ENCODE measurements around the gene TNK2. TPM values are rescaled to one million over a fixed set of nuclear protein-coding genes. Genes with fewer than 3 reads are reported as not detected.
"Not testable (repeated sequence)": the region's sequence is repeated elsewhere in the genome, so short reads cannot be mapped to it uniquely, and the experiment has no call there.

The TNK2 gene
- total RNA-seq, 2 experiments from 2014 or later, result 43.6 to 92.1 TPM

DNA sequence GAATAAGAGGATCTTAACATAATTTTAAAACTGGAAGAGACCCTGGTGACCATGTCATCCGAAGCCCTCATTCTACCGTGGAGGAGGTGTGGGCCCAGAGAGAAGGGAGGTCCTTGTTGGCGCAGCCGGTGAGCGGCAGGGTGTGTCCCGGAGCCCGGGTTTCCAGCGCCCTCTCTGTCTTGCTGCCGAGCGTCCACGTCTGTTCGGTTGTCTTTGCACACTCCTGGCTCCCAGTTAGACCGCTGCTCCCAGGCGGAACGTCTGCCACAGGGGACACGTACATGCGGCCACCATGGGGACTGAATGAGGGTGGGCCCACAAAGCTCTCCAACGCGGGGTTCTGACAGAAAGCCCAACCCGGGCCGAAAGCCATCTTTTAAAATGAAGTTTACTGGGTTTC, 90.0 kb downstream of the TNK2 start:
- peaks cover 5% of the 10 kb centered on the region; the same call in 1 of the 2 replicates for H3K9me3 ChIP-seq (ENCODE audit: low read length)
- no peaks in the 10 kb centered on the region for H3K4me1 ChIP-seq (ENCODE audit: insufficient read depth, low read length, poor library complexity, severe bottlenecking)
- no peaks in the 10 kb centered on the region for H4K20me1 ChIP-seq (ENCODE audit: insufficient read depth, low read length)
- no TSS peak for BruUV-seq (replicated peaks)
- no peaks in the 10 kb centered on the region for H3K79me2 ChIP-seq (ENCODE audit: insufficient read depth, low read depth, low read length)
- H3K4me2 ChIP-seq (ENCODE audit: low read length), result no peak overlapping the region
- no peak for DNase-seq (ENCODE audit: low spot score)
- ChIA-PET POLR2A (no interaction called here), CTCF (ENCODE audit: unreplicated experiment) (no interaction called here)
- TF ChIP-seq, protein P1, sequence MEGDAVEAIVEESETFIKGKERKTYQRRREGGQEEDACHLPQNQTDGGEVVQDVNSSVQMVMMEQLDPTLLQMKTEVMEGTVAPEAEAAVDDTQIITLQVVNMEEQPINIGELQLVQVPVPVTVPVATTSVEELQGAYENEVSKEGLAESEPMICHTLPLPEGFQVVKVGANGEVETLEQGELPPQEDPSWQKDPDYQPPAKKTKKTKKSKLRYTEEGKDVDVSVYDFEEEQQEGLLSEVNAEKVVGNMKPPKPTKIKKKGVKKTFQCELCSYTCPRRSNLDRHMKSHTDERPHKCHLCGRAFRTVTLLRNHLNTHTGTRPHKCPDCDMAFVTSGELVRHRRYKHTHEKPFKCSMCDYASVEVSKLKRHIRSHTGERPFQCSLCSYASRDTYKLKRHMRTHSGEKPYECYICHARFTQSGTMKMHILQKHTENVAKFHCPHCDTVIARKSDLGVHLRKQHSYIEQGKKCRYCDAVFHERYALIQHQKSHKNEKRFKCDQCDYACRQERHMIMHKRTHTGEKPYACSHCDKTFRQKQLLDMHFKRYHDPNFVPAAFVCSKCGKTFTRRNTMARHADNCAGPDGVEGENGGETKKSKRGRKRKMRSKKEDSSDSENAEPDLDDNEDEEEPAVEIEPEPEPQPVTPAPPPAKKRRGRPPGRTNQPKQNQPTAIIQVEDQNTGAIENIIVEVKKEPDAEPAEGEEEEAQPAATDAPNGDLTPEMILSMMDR (conservative IDR thresholded peaks at IDR 0.05; ENCODE audit: low read length), result no peak
- TF ChIP-seq EZH2phosphoT487 (IDR thresholded peaks at IDR 0.05; ENCODE audit: borderline replicate concordance, low read depth, low read length), result no peak
- intact Hi-C loops (cut with micrococcal nuclease; ENCODE audit: unreplicated experiment), result no loop called here
- no peaks in the 10 kb centered on the region for H3K9me2 ChIP-seq (ENCODE audit: insufficient read depth, low read length)
- H3K27ac ChIP-seq (ENCODE audit: low read depth, low read length, poor library complexity, severe bottlenecking), result no peak overlapping the region
- H3K36me3 ChIP-seq (ENCODE audit: insufficient read depth, low read length), result no peaks in the 10 kb centered on the region
- H2AFZ ChIP-seq (ENCODE audit: low read length), result no peak overlapping the region
- no peak overlapping the region for H3K4me3 ChIP-seq (ENCODE audit: low read depth, low read length, poor library complexity, severe bottlenecking)

DNA sequence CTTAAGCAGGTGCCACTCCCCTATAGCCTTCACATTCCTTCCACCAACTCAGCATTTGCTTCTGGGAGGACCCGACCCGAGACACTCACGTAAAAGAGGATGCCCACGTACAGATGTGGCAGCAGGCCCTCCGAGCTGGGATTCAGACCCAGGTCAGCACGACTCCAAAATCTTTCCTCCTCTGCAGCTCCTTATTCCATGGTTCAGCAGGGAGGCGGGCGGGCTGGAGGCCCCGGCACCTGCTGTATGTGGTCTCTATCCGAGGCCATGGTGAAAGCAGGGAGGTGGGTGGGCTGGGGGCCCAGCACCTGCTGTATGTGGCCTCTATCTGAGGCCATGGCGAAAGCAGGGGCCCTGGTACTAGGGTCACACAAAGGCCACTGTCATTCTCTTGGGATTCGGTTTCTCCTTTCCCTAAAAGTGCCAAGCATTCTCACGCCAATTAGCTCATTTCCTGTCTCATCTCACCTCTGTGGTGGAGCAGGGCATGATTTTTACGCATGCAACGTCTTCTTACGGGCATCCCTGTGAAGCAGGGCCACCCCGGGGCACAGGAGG, 90.7 kb downstream of the TNK2 start:
- no peaks in the 10 kb centered on the region for H3K4me1 ChIP-seq (ENCODE audit: insufficient read depth, low read length, poor library complexity, severe bottlenecking)
- H2AFZ ChIP-seq (ENCODE audit: low read length), result no peak overlapping the region
- H3K4me3 ChIP-seq (ENCODE audit: low read depth, low read length, poor library complexity, severe bottlenecking), result no peak overlapping the region
- intact Hi-C loops (cut with micrococcal nuclease; ENCODE audit: unreplicated experiment), result no loop called here
- no peaks in the 10 kb centered on the region for H3K79me2 ChIP-seq (ENCODE audit: insufficient read depth, low read depth, low read length)
- no peaks in the 10 kb centered on the region for H3K9me2 ChIP-seq (ENCODE audit: insufficient read depth, low read length)
- H4K20me1 ChIP-seq (ENCODE audit: insufficient read depth, low read length), result no peaks in the 10 kb centered on the region
- no peak overlapping the region for H3K4me2 ChIP-seq (ENCODE audit: low read length)
- no peak for DNase-seq (ENCODE audit: low spot score)
- H3K27ac ChIP-seq (ENCODE audit: low read depth, low read length, poor library complexity, severe bottlenecking), result no peak overlapping the region
- ChIA-PET CTCF (ENCODE audit: unreplicated experiment) (interaction anchor here (0.5 kb wide), 1 partner anchor 13 kb away, joined by 6 read pairs; no protein-coding TSS in a partner anchor), POLR2A (no interaction called here)
- no peaks in the 10 kb centered on the region for H3K36me3 ChIP-seq (ENCODE audit: insufficient read depth, low read length)
- no TSS peak for BruUV-seq (replicated peaks)
- TF ChIP-seq, protein P1 (conservative IDR thresholded peaks at IDR 0.05; ENCODE audit: low read length), result no peak
- peaks cover 5% of the 10 kb centered on the region; the same call in 1 of the 2 replicates for H3K9me3 ChIP-seq (ENCODE audit: low read length)

DNA sequence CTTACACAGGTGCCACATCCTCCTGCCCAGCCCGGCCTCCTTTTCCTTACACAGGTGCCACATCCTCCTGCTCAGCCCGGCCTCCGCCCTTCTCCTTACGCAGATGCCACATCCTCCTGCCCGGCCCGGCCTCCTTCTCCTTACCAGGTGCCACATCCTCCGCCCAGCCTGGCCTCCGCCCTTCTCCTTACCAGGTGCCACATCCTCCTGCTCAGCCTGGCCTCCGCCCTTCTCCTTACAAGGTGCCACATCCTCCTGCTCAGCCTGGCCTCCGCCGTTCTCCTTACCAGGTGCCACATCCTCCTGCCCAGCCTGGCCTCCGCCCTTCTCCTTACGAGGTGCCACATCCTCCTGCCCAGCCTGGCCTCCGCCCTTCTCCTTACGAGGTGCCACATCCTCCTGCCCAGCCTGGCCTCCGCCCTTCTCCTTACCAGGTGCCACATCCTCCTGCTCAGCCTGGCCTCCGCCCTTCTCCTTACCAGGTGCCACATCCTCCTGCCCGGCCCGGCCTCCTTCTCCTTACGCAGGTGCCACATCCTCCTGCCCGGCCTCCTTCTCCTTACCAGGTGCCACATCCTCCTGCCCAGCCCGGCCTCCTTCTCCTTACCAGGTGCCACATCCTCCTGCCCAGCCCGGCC, 92.0 kb downstream of the TNK2 start:
- BruUV-seq (replicated peaks); H2AFZ ChIP-seq (ENCODE audit: low read length); H4K20me1 ChIP-seq (ENCODE audit: insufficient read depth, low read length); H3K9me3 ChIP-seq (ENCODE audit: low read length); POLR2A ChIA-PET; intact Hi-C loops (cut with micrococcal nuclease; ENCODE audit: unreplicated experiment); CTCF ChIA-PET (ENCODE audit: unreplicated experiment); H3K9me2 ChIP-seq (ENCODE audit: insufficient read depth, low read length); H3K4me2 ChIP-seq (ENCODE audit: low read length); H3K36me3 ChIP-seq (ENCODE audit: insufficient read depth, low read length); DNase-seq (ENCODE audit: low spot score); H3K4me1 ChIP-seq (ENCODE audit: insufficient read depth, low read length, poor library complexity, severe bottlenecking); H3K27ac ChIP-seq (ENCODE audit: low read depth, low read length, poor library complexity, severe bottlenecking); H3K4me3 ChIP-seq (ENCODE audit: low read depth, low read length, poor library complexity, severe bottlenecking); H3K79me2 ChIP-seq (ENCODE audit: insufficient read depth, low read depth, low read length): not testable (repeated sequence)

All from OCI-LY7 (cell line).